Coronary artery (tissue), 2 donors: Measurements from ENCODE around the gene ALDH1A1.

Experiments used
- DNase-seq: peaks from one replicate; pipeline ENCODE4 v3.0.0-alpha.2; 2017; ENCODE audit warnings: low spot score
- H3K27ac ChIP-seq, 2 donors: fragments of 200-600 bp; sonication (generic); one replicate each; pipeline ENCODE4 v1.5.1; 2016 to 2019
- H3K4me3 ChIP-seq: fragments of 200-600 bp; sonication (generic); 2 replicates; pipeline ENCODE4 v1.5.1; 2016; ENCODE audit warnings: mild to moderate bottlenecking, moderate library complexity
- CTCF ChIP-seq: fragments of 200-600 bp; sonication (generic); IDR thresholded peaks from one replicate; pipeline ENCODE4 v1.5.1; 2019; ENCODE audit warnings: antibody characterized with exemption

Gene ALDH1A1

DNA sequence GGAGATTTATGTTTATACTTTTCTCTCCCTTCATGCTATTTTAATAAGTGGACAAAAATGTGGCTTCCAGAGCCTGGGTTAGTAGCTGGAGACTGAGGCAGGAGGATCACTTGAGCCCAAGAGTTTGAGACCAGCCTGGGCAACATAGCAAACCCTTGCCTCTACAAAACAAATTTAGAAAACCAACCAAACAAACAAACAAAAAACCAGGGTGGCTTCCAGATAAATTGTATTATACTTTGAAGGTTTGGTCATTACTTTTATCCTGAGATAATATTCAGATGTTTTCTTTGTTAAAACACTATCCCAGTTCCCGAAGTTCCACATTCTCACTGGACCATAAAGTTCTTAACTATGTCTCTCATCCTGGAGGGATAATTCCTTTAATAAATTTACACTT, 46.0 kb downstream of the ALDH1A1 start:
- no peak overlapping the region for H3K27ac ChIP-seq
- DNase-seq = no peak
- H3K4me3 ChIP-seq = no peak overlapping the region
- TF ChIP-seq CTCF = no peak

- TF ChIP-seq CTCF = no peak
- no peak overlapping the region for H3K27ac ChIP-seq
- no peak for DNase-seq
- H3K4me3 ChIP-seq = no peak overlapping the region
Measured at GRCh38 chr9:72905514-72906480, 47.1 kb downstream of the ALDH1A1 start.

DNA sequence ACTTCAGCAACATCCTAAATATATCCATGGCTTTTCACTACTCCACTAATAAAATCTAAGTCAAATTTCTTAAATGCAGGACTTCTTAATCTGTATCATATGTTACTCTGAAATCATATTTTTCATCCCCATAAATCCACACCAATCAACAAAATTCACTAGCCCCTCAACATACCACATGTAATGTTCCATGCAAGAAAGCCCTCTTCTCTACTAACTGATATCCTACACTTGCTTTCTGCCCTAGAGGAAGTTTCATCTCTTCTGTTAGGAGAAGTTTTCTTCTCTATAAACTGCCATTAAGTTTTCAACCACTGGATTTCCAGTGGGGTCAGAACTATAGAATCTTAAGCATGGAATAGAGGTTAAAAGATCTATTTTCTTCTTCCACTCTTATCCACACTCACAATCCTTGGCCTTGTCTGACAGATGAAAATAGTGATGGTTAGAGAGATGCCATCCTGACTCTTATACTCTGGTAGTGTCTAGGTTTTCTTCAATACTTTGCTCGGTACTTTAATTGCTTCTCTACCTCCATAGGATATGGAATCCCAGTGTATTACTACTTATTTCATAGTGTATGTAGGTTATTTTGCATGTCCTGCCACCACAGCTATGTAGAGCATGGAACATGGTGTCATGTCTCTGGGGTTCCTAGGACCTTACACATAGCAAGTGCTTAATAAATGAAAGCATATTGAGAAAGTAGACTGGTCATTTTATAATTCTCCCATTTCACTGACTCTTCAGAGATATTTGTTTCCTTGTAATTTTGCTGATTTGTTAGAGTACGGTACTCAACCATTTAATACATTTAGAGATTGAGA, 48.4 kb downstream of the ALDH1A1 start:
- no peak for TF ChIP-seq CTCF
- H3K4me3 ChIP-seq = no peak overlapping the region
- DNase-seq = no peak
- no peak overlapping the region for H3K27ac ChIP-seq

DNA sequence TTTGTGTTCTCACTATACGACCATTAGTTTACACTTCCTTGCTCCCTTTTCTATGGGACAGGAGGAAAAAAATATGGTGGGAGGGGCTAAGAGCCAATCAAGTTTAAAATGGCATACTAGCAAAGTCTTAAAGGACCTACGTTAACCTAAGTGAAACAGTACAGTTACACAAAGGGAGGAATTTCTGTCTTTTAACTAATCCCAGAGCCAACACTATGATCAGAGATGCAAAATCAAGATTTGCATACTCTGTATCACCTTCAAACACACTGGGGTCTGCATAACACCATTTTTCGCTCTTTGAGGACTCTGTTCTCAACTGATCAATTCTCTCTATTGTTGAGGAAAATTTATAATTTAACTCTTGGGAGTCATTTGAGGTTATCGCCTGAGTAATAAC, 49.8 kb downstream of the ALDH1A1 start:
- Histone ChIP-seq H3K27ac (no peak overlapping the region), H3K4me3 (no peak overlapping the region)
- no peak for TF ChIP-seq CTCF
- no peak for DNase-seq

DNA sequence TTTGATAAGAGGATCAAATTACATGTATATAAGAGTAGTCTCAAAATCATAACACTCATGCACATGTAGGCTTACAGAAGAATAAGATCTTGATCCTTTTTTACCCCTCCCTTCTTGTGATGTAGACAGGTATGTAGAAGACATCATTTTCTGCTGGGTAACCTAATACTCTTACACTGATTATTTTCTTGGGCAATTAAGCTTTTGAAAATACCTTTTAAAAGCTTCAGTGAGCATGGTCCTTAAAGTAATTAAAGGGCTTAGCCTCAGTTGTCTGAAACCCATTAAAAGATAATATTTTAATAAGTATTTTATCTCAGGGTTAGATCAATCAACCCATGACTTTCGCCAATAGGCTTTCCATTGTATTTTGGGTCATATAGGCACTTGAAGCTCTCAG, 50.6 kb downstream of the ALDH1A1 start:
- Histone ChIP-seq H3K4me3 (no peak overlapping the region), H3K27ac (no peak overlapping the region)
- TF ChIP-seq CTCF = no peak
- no peak for DNase-seq

DNA sequence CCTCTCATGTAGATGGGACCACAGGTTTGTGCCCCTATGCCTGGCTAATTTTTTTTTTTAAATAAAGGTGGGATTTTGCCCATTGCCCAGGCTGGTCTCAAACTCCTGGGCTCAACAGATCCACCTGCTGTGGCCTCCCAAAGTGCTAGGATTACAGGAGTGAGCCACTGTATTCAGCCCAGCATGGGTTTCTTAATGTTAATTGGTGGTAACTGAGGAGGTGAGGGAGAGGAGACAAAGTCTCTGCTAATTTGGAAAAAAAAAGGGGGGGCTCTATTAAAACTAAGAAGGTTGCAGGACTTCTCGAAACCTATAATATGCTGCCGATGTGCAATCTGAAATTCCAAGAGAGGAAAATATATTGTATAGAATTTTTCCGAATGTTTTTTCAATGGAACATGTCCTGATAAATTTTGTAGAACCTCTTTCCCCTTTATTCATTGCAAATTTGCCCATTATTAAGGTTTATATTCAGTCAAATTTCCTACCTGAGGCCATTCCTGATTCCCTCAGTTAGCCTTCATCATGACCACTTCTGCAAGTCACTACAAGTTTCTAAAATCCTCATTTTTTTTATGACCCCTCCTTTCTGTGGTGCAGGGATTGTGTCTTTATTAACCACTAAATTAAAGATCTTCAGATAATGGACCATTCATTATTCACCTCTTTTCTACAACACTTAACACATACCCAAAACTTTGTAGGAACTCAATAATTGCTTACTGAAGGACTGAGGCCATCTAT, 52.9 kb downstream of the ALDH1A1 start:
- Histone ChIP-seq H3K27ac (no peak overlapping the region), H3K4me3 (no peak overlapping the region)
- no peak for DNase-seq
- TF ChIP-seq CTCF = no peak
